GM21381 (cell line): Measurements from ENCODE around the gene MMD2.
"Not testable (repeated sequence)": the region's sequence is repeated elsewhere in the genome, so short reads cannot be mapped to it uniquely, and the experiment has no call there.

ENCODE experiments used
- ATAC-seq: cut with Tn5 transposase; IDR thresholded peaks from one replicate; pipeline ENCODE4 v1.9.1; 2021; ENCODE audit warnings: mild to moderate bottlenecking, moderate library complexity; ENCODE audit not compliant: unreplicated experiment

MMD2 gene

DNA sequence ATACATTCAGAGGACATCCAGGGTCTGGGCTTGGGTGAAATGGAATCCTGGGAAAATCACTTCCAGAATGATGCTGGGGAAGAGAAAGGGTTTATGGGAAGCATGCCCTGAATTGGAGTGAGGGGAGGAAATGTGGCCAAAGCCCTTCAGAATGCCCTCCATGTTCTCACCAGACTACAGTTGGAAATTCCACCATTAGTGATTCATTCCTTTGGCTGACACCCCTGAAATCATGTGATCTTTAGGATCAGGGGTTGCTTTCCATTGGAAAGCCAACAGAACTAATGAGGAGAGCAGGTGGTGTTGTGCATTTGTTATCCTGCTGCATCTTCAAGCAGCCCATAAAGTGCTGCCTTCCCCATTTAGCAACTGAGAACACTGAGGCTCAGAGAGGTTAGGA, 54.6 kb downstream of the MMD2 start:
- ATAC-seq = no peak

DNA sequence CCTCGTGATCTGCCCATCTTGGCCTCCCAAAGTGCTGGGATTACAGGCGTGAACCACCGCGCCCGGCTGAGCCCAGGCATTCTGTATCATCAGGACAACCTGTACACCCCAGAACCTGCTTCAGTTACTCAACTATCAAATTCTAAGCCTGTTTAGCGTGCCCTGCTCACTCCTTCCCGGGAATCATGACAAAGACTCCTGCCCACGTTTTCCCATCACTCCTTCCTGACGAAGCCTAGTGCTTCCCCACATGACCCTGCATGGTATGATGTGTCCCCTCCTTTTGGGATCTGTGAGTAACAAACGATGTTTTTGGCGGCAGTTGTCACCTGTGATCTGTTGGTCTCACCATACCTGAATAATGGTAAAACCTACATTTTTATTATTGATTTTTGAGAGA, 63.2 kb downstream of the MMD2 start:
- ATAC-seq = no peak

DNA sequence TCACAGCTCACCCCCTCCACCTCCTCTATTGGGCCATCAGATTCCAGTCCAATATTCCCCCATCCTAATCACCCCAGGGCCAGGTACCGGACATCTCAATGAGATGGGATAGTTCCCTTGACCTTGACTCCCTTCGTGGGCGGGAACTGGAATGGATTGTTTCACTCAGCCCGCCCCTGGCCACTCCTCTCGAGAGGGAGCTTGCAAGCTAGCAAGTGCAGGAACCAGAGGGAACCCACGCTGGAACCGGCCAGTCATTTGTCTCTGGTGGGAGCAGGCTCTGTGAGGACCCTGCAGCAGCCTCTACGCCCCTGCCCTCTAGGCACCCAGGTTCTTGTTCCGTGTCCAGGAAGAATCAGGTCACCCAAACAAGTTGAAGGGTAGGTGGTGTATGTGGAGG, 64.5 kb downstream of the MMD2 start:
- ATAC-seq = no peak

DNA sequence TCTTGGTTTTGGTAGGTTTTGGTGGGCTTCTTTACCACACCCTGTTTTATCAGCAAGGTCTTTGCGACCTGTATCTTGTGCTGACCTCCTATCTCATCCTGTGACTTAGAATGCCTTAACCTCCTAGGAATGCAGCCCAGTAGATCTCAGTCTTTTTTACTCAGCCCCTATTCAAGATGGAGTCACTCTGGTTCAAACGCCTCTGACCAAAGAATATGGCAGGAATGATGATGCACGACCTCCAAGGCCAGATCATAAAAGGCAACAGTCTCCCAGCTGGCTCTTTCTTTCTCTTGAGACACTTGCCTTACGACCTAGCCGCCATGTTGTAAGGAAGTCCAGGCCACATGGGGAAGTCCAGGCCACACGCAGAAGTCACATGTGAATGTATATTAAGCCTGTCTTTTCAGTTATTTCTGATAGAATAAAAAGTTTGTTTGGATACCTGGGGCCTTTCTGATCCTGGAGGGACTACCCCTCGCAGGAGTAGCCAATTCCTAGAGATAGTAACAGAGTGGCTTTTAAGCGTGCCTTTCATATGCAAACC, 65.0 kb downstream of the MMD2 start:
- ATAC-seq = no peak

DNA sequence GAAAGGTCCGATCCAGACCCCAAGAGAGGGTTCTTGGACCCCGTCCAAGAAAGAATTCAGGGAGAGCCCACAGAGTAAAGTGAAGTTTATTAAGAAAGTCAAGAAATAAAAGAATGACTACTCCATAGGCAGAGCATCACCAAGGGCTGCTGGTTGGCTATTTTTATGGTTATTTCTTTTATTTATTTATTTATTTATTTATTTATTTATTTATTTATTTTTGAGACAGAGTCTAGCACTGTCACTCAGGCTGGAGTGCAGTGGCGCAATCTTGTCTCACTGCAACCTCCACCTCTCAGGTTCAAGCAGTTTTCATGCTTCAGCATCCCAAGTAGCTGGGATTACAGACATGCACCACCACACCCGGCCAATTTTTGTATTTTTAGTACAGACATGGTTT, 65.8 kb downstream of the MMD2 start:
- not testable (repeated sequence) for ATAC-seq

DNA sequence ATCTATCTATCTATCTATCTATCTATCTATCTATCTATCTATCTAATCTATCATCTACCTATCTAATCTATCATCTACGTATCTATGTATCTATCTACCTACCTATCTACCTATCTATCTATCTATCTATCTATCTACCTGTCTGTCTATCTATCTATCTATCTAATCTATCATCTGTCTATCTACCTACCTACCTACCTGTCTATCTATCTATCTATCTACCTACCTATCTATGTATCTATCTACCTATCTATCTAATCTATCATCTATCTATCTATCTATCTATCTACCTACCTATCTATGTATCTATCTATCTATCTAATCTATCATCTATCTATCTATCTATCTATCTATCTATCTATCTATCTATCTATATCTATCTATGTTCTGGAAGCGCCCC, 67.5 kb downstream of the MMD2 start:
- not testable (repeated sequence) for ATAC-seq

DNA sequence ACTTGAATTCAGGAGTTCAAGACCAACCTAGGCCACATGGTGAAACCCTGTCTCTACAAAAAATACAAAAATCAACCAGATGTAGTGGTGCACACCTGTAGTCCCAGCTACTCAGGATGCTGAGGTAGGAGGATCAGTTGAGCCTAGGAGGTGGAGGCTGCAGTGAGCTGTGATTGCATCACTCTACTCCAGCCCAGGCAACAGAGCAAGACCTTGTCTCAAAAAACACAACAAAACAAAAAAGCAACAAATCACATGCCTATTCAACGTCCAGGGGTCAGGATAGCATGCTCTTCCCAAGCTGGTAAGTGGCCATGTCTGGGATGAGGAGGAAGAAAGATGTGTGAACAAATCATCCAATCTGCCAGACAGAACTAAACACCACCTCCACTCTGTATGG, 69.3 kb downstream of the MMD2 start:
- no peak for ATAC-seq

DNA sequence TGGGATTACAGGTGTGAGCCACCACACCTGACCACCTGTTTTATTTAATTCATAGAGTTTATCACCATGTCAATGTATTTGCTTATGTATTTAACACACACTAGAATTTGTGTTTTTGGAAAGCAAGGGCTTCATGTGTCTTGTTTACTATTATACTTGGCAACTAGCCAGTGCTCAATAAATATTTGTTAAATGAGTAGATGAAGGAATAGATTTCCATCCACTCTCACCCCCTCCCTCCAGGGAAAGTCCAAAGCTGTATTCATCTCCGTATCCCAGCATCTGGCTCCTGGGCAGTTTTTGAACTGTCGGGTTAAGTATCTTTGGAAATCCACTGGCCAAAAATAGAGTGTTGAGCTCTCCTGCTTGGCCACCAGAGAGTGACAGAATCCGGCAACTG, 70.8 kb downstream of the MMD2 start:
- ATAC-seq = no peak

DNA sequence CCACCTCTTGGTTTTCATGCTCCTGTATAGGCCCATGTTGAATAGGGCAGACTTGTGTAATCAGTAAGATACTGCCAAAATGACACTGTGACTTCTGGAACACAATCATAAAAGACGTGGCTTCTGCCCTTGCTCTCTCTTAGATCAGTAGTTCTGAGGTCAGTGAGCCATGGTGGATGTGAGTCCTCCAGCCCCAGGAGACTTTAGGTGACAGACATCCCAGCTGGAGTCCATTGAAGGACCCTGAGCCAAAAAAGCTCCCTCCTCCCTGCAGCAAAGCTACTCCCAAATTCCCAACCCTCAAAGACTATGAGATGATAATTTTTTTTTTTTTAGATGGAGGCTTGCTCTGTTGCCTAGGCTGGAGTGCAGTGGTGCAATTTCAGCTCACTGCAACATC, 72.3 kb downstream of the MMD2 start:
- ATAC-seq = no peak

DNA sequence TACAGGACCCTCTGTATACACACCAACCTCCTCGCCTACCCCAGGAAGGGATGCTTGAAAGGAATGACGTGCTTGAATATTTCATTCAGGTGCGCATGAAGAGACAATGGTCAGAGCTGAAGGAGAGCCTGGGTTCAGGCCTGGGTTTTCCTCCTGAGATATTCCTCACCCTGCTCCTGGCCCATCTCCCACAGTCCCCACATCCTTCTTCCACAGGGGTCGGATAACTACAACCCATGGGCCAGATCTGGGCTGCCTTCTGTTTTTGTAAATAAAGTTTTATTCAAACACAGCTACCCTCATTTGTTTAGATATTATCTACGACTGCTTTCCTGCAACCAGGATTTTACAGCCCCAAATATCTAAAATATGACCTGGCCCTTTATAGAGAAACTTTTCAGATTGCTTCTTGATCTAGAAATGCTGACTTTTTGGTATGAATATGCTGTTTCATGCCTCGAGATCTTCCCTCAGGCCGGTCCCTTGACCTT, 73.6 kb downstream of the MMD2 start:
- no peak for ATAC-seq

DNA sequence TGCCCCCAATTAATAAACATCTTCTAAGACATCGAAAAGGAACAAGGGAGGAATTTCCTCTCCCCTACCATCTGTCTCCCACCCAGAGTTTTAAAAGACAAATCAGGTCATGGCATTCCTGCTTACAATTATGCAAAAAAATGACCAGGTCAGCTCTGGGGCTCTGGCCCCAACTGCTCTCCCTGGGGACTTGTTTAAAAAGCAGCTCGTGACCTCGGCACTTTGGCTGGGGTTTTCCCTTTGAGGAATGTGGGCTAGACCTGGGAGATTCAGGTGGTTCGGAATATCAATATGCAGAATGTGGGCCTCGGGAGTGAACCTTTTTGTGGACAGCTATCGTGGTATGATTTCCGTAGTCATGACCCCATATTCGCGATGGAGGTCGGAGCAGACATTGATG, 74.8 kb downstream of the MMD2 start:
- no peak for ATAC-seq

DNA sequence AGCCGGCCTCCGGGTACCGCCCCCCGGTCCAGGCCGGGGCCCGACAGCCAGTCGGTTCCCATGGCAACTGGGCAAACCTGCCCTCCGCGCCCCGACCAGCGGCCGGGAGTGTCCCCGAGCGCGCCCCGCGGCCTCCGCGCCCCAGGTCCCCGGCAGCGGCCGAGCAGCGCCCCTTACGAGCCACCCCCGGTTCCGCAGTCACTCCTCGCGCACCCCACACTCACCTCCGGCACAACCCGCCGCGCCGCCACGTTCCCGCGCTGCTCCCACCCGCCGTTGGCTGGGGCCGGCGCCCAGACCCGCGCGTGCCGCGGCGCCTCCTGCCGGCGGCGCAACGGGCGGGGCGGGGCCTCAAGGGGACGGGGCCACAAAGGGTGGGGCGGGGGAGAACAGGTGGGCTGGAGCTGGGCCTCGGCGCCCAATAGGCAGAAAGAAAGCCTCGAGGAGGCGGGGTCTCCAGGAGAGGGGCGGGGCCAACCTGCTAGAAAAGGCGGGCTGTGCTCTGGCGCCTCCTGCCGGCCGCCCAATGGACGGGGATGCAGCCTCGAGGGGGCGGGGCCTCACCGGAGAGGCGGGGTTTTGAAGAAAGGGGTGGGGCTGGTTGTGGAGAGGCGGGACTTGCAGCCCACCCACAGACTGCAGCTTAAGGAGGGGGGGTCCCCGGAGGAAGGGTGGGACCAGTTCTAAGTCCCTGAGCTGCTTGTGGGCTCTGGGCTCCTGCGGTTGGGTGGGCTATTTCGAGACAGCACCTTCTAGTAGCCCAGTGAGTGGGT, 75.4 kb downstream of the MMD2 start, which contains the start of gene RADIL:
RADIL (minus strand) TSS at position 345 of the 773 bp plus-strand sequence. CDS start 5,577 bp downstream, outside the sequence.
- peak; percentile 77 for ATAC-seq

DNA sequence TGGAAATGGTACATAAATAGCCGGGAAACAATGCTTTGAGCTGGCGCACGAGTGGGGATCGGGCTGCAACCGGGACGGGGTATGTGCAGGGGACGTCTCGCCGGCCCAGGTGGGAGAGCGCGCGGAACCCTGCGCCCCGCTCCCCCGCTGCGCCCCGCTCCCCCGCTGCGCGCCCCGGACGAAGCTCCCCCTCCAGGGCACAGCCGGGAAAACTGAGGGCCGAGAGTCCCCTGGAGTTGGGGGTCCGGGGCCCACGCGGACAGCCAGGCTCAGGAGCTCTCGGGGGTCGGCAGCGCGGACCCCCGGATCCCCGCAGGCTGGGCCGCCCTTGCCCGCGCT, 76.0 kb downstream of the MMD2 start:
- ATAC-seq = no peak

DNA sequence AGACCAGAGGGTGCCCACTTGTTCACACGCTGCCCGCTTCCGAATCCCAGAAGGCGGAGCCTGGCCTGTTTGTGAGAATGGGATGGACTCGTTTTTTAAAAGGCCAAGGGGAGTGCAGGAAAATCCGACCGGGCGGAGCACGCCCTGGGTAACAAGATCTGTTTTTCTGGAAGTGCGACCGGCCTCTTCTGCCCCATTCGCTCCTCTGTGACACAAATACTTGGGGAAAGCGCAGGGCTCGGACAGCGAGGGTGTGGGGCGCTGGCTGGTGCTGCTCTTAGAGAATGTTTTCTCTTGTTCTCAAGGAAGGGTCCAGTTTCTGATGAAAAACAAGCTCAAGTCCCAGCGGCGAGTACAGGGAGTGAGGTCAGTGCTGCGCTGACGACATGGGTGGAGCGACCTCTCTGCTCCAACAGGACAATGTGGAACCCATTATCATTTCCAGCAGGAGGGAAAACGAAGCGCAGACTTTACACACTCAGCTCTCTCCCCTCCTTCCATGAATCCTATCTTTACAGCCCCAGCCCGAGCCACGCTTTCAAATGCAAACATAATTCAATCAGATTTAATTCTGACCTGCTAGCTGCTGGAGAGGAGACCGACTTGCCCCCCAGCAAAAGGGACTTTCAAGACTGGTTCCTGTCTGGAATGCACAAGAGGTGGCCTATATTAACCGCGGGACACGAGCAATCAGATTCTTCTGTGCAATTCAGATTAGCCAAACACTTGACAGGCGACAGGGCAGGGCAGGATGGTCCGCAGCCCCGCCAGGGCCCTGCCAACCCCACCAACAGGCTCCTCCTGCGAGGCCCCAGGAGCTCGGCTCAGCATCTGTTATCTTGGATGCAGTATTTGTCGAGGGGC, 76.6 kb downstream of the MMD2 start:
- no peak for ATAC-seq

DNA sequence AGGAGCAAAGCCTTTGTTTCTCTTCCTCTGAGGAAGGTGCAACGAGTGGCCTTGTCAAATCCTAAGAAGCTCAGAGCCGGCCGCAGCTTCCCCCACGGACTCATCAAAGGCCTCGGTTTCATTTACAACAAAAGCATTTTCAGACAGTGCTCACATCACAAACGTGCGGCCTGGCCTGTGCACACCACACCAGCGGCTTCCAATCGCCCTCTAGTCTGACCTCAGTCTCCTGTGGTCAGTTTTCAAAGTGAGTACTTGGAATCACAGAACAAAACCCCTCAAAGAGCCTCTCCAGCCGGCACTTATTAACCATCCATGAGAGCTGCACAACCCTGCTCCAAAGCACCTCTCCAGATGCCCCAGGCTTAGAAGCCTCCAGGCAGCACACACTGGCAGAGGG, 78.8 kb downstream of the MMD2 start:
- ATAC-seq = no peak

DNA sequence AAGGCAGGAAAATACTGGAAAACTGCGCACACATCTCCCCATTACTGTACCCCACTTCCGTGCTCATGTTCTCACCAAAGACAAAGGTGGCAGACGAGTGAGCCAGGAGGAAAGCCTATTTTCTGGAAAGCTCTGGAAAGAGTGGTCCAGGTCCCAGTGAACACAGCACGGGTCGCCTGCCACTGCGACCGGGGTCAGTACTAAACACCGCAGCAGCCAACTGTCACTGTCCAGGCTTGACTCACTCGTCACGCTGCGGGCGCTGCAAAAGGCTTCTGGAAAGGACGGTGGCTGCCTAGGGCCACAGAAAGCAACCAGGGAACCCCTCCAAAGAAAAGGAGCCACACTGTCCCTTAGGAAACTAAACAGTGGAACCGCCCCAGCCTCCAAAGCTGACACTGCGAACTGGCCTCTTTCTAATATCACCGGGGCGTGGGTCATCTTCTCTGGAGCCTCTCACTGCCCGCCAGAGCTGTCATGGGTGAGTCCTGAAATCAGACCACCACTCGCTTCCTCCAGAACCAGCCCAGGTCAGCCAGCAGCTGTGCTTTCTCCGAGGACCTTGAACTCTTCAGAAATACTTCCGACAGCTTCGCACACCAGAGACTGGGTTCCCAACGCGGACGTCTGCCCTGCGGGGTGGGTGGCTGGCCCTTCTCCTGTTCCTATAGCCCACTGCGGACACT, 79.4 kb downstream of the MMD2 start:
- no peak for ATAC-seq

DNA sequence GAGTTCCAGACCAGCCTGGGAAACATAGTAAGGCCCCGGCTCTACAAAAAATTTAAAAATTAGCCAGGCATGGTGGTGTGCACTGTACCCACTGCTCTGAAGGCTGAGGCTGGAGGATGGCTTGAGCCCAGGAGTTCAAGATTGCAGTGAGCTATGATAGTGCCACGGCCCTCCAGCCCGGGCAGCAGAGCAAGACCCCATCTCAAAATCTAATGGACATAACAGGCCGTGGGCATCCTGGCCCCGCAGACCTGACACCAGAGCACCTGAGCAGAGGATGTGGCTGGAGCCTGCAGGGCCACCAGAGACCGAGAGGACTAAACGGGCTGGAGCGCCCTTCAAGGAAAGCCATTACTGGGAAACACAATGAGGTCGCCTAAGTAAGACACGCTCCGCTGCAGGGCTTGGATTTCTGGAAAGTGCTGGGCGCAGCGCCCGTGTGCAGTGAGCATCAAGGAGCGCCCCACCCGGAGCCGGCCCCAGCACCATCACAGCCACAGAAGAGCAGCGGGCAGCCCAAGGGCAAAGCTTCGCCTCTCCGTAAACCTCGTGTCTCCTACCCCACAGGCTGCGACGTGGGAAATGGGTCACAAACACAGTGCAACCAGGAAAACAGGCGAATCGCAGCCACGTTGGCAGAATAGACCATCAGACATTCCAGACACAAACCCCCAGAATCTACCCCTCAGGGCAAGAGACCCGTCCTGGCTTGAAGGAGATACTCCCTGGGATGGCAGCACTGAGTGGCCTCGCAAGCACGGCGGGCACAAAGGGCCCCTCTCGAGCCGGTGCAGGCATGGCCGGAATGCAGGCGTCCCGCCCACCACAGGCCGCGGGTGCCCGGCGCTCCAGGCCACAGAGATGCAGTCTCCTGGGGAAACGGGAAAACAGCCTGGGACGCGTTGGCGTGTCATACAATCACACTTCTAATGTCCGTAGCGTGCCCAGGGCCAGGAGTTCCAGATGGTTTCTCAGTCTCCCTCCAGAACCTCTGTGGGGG, 80.4 kb downstream of the MMD2 start:
- ATAC-seq = no peak

DNA sequence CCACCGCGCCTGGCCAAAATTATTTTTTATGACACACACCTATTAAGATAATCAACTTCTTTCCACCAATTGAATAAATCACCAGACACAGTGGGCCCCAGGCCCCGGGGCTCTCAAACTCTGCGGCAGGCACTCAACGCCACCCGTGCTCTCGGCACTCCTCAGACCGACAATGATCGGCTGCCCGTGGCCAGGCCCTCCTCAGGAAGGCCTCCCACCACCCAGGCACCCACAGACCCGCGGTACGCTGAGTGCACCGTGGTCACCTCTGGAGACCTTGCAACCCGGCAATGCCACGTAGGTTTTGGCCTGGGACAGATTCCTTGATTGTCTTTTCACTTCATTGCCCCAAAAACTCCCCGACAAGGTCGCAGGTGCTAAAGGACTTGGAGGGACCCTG, 82.4 kb downstream of the MMD2 start:
- ATAC-seq = no peak

DNA sequence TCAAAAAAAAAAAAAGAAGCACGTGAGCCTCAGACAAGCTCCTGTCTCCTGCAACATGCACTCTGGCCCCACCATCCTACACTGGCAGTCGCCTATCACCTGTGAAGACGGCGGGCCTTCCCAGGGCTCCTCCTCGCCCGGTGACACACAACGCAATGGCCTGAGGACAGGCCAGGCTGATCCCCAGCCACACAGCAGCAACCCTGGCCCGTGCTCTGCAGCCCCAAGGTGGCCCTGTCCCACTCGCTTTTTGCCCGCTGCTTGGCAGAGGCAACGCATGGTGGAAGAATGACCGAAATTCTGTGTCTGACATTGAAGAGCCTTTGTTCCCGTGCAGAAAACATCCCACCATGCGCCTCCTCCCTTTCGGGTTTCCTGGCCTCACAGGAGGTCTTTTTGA, 83.6 kb downstream of the MMD2 start:
- ATAC-seq = no peak
